Activated CD4-positive, alpha-beta T cell treated with anti-CD3 and anti-CD28 coated beads, Interleukin-2, amount 50 U/mL, for 48 hours (primary cell): ENCODE data around the gene TMEM178B.

Experiments
- DNase-seq, 2 experiments: peaks; one replicate each; pipeline ENCODE4 v3.0.0-alpha.2; 2020

Gene TMEM178B

DNA sequence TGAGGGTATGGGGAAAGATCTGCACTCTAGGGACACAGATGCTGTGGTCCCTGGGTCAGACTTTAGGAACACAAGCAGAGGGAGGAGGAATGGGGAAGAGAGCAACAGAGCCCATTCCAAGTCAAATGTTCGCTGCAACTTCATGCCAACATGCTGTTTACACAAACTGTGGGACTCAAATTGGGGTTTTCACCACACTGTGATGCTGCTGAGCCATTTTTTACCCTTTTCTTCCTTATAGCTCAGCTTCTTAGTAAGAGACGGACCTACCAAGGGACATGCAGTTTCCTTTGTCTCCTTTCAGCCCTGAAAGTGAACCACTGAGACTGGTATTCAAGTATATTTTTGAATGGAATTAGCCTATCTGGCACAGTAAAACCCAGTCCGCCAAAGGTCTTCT lies 413.1 kb downstream of the TMEM178B start:
- no peak for DNase-seq

DNA sequence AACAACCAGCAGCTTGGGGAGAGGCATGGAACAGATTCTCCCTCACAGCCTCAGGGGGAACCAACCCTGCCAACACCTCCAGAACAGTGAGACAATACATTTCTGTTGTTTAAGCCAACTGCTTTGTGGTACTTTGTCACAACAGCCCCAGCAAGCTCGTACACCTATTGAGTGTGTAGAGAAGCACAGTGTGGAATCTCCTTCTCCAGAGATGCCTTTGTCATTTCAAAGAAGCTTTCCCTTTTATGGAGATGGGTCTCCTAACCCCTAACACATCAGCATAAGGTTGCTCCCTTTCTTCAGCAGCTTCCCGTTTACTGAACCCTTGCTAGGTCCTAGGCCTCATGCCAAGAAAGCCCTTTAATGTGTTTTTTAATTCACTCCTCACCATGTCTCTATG lies 416.6 kb downstream of the TMEM178B start:
- DNase-seq = no peak

- DNase-seq = no peak
These were observed 421.2 kb downstream of the TMEM178B start for GRCh38 chr7:141495057-141495456.

GRCh38 chr7:141497391-141497790 lies 423.5 kb downstream of the TMEM178B start:
- no peak for DNase-seq

DNA sequence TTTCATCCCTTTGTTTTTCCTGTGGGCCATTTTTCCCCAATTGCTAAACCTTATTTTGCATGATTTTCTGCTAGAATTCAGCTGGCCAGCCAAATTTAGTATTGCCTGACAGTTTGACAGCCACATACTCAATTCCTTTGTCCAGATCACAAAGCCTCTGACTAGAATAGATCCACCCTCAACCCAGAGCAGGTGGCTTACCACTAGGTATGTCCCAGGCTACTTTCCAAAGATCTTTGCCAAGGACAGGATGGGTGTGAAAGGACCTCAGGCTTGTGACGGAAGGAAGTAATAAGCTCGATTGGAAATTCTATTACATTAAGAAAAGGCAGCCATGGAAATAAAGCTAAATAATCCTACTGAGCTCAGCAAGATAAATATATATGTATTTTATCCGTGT lies 426.7 kb downstream of the TMEM178B start:
- no peak for DNase-seq

DNA sequence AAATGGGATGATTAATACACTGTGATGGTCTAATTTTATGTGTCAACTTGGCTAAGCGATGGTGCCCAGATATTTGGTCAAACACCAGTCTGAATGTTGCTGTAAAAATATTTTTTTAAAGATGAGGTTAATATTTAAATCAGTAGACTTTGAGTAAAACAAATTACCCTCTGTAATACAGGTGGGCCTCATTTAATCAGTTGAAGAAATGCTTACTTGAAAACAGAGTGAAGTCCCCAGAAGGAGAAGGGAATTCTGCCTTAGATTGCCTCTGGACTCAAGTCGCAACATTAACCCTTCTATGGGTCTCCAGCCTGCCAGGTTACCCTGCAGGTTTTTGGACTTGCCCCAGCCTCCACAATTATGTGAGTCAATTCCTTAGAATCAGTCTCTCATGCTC lies 427.6 kb downstream of the TMEM178B start:
- no peak for DNase-seq

- peak in 1 of 2 experiments; percentile 23 for DNase-seq
These were observed 437.4 kb downstream of the TMEM178B start for GRCh38 chr7:141511316-141511675.

GRCh38 chr7:141511676-141512396 lies 438.0 kb downstream of the TMEM178B start:
- DNase-seq = no peak

GRCh38 chr7:141512597-141512996 lies 438.7 kb downstream of the TMEM178B start:
- DNase-seq = no peak

DNA sequence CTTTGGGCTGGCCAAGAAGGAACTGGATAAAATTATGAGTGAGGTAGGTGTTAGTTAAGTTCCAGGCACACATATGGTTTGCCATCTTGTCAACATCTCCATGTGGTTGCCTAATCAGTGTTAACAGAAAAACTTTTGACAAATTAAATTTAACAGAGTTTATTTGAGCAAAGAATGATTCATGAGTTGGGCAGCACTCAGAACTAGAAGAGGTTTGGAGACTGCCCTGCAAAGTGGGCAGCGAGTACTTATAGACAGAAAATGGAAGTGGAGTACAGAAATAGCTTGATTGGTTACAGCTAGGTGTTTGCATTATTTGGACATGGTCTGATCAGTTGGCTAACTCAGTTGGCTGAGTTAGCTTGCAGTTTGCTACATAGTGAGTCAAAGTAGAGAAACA lies 439.9 kb downstream of the TMEM178B start:
- DNase-seq = no peak

DNA sequence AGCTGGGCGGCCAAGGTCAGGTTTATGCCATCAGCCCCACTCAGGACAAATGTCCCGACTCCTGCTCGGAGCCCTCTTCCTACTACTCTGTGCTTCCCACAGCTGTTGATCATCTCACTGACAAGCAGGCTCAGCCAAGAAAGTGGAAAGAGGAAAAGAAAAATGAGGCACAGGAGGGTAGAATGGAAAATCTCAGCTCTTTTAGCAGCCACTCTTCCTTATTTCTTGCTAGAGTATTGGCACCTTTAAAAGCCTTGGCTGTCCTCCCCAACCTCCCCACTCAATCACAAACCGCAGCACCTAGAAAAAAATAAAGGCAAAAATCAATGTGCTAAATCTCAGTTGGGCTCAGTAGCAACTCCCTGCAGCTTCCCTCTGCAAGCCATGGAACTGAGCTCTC lies 442.1 kb downstream of the TMEM178B start:
- no peak for DNase-seq

- no peak for DNase-seq
These were observed 445.8 kb downstream of the TMEM178B start for GRCh38 chr7:141519623-141520022.

- DNase-seq = no peak
These were observed 448.9 kb downstream of the TMEM178B start for GRCh38 chr7:141522657-141523342.

DNA sequence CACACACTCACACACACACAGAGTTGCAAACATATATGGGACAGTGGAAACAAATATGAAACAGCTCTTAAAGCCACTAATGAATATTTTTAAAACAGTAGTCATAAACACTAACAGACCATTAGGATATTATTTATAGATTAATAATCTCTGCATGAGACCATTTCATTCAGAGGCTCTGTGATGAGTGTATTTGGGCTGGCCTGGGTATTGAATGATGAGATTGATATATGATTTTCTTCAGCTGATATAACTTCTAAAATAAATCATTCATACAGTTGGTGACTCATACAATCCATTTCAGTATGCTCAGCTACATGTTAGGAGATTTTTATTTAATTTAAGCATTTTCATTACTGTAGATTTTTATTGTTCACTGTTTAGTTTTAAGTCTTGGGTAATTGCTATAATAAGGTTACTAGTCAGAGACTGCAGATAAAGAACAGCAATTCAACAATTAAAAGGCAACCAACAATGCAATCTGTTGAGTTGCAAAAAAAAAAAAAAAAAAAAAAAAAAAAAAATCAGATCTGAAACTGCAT lies 452.2 kb downstream of the TMEM178B start:
- DNase-seq = no peak

- no peak for DNase-seq
These were observed 453.2 kb downstream of the TMEM178B start for GRCh38 chr7:141527076-141527475.

DNA sequence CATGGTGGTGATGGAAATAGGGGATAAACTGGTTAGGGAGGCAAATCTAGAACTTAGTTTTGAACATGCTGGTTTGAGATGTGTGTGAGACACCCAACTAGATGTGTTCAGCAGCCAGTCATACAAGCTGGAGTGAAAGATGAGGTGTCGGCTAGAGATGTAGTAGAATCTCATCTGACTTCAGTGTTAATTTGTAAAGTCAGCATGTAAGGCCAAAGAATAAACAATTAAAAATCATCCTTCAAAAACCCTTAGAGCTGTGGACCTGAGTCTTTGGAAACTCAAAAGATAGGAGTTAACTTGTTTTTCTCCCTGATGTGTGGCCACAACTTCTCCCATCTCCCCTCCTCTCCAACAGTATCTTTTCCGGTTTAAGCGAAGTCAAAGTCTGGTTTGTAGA lies 454.5 kb downstream of the TMEM178B start:
- DNase-seq = no peak
